HG03139 (cell line): ENCODE measurements around the gene RARB.

Experiments
- ATAC-seq: cut with Tn5 transposase; IDR thresholded peaks from one replicate; pipeline ENCODE4 v1.9.1; 2021; ENCODE audit not compliant: unreplicated experiment

Gene RARB

DNA sequence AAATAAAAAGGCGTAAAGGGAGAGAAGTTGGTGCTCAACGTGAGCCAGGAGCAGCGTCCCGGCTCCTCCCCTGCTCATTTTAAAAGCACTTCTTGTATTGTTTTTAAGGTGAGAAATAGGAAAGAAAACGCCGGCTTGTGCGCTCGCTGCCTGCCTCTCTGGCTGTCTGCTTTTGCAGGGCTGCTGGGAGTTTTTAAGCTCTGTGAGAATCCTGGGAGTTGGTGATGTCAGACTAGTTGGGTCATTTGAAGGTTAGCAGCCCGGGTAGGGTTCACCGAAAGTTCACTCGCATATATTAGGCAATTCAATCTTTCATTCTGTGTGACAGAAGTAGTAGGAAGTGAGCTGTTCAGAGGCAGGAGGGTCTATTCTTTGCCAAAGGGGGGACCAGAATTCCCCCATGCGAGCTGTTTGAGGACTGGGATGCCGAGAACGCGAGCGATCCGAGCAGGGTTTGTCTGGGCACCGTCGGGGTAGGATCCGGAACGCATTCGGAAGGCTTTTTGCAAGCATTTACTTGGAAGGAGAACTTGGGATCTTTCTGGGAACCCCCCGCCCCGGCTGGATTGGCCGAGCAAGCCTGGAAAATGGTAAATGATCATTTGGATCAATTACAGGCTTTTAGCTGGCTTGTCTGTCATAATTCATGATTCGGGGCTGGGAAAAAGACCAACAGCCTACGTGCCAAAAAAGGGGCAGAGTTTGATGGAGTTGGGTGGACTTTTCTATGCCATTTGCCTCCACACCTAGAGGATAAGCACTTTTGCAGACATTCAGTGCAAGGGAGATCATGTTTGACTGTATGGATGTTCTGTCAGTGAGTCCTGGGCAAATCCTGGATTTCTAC, at the start of gene RARB:
TSS of gene RARB (plus strand) at position 322 of the 847 bp plus-strand sequence. CDS start at position 791, 469 bp downstream.
- ATAC-seq: peak; percentile 76

DNA sequence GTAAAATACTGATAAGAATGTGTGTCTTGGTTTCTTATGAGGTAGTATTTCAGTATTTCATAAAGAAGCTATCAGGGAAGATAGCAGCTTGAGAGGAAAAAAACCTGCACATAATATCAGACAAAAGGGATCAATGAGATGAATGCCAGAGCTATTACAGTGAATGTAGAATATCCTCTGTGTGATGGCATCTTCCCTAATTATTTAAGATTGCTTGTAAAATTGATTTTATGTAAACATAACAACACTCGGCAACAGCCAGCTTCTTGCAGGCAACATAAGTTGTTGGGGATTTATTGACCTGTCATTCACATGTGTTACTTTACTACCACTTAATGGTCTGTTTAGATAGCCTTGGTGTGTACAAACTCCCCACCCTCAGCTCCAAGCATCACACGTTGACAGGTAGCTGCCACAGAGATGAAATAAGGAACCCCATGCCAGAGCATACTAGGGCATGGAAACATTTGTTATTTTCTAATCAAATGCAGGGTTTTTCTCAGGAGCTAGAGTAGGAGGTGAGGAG, 49.2 kb upstream of the RARB start:
- ATAC-seq: no peak

DNA sequence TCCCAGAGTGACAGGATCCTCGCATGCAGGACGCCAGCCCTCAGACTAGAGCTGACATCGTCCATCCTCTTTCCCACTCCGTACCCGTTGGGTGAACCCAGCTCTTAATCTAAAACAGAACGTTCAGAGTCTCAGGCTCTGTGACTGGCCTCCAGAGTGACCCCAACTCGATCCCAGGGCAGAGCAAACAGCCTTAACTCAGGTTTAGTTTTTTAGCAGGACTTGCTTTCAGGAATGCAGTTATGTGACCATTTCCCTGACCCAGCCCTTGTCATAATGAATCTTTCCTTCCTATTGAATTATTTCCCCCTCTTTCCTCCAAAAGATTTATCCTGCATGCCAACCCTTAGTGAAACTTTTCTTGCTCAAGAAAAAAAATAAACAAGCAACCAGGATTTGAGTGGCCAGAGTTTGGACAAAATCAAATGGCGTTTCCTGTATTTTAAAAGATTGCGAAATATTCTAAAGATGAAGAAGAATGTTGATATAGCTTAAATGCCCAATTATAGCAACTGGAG, 47.8 kb upstream of the RARB start:
- no peak for ATAC-seq

DNA sequence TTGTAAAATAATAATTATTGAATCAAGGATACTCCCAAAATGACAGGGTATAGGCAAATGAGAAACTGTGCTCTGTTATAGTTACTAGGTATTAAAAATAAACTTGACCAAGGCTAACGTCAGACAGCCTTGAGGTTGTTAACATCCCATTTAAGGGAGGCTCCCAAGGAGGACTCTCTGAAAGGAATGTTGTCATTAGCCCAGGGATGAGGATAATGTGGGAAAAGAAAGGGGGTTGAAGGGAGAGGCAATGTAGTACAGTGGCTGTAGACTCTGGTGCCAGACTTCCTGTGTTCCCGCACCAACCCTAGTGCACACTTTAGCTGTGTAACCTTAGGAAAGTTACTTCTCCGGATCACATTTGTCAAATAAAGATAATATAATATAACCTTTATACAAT, 47.0 kb upstream of the RARB start:
- no peak for ATAC-seq

DNA sequence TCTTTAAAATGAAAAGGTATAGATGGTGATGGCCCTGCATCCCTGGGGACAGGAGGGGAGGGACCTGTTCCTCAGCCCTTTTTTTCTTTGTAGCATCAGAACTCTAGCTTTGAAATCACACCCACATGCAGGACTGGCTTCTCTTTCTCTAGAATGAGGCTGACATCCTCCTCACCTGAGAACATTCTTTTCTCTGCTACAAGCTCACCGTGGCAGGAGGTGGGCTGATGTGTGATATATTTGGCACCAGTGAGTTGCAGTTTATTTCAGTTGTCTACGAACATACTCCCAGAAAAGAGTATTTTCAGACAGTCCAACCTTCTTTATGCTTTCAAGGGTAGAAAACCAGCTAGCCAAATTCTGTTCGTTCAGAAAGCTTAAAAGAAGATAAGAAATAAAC, 43.6 kb upstream of the RARB start:
- ATAC-seq: no peak

DNA sequence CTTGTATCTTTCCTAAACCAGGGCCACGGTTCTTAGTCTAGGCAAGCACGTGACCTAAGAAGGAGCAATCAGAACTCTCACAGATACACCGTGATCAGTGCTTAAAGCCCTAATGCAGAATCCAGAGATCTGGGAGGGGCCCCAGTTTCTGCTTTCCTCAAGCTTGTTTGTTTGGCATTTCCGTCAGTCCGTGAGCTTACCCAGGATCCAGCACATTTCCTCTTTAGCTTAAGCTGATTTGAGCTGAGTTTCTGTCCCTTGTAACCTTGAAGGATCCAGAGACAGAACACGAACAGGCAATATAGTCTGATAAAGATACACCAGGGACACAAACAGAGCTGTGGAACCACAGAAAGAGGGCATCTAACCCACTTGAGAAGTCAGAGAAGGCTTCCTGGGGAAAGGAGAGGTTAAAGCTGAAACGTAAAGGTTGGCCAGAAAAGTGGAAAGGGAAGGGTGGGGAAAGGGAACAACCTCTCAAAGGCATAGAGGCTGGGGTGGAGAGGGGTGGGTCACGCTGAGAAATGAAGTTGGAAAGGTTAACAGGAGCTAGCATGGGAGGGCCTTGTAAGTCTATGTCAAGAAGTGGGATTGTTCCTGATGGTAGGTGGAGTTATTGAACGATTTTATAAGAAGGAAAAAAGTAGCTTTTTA, 42.1 kb upstream of the RARB start:
- no peak for ATAC-seq

DNA sequence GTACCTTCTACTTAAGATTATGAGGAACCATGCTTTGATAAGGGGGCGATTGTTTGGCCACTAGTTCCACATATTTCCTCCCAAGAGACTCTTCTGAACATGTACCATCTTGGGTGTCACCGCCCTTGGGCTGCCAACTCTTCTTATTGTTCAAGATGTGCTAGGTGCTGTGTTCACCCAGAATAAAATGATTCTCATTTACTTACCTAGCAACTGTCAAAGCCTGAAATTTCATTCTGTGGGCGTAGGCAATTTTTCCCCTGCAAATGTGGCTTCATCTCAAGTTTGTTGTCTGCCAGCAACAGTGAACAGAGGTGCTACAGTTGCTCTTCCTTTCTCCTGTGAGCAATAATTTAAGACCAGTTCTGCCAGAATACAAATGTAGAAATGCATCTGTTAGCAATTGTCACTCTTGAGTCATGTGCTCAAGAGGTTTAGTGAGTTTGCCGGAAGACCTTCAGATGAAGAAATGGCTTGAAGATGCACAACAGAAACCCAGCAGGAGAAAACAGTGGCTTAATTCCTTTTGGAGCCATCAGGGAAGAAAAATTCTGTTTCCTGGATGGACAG, 41.3 kb upstream of the RARB start:
- no peak for ATAC-seq

DNA sequence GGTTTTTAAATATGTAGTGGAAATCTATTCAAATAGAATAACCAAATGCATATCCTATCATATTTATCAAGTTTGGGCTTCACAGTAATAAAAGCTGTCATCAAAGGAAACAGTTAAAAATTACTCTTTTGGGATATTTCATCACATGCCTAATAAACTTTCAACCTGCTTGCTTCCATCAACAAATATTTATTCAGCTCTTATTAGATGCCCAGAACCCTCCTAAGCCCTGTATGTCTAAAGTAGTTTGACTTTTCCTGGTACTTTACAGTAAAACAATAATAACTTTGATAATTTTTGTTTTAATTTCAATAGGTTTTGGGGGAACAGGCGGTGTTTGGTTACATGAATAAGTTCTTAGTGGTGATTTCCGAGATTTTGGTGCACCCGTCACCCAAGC, 37.5 kb upstream of the RARB start:
- ATAC-seq: no peak

DNA sequence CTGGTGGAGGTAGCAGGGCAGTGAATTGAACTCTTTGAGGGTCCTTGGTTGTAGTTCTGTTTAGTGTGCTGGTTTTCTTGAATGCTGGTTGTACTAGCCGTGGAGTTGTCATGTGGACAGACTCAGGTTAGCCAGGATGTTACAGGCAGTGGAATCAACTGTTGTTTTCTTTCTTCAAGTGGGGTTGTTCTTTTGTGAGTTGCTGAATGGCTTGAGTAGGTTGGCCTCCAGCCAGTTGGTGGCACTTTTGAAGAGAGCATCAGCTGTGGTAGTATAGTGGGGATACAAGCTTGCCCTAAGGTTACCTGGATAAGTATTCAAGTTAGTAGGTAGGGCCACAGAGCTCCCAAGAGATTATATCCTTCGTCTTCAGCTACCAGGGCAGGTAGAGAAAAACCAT, 31.8 kb upstream of the RARB start:
- ATAC-seq: no peak

DNA sequence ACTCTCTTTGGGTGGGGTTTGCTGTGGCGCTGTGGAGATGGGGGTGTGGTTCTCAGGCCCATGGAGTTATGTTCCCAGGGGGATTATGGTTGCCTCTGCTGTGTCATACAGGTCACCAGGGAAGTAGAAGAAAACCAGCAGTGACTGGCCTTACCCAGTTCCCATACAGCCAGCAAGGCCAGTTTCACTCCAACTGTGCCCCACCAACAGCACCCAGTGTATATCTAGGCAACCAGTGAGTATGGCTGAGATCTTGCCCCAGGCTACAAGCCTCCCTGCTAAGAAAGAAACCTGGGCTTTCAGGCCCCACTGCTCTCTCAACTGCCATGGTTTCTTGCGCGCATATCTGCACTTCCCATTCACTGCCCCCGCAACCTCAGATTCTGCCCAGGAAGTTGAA, 31.4 kb upstream of the RARB start:
- ATAC-seq: no peak

DNA sequence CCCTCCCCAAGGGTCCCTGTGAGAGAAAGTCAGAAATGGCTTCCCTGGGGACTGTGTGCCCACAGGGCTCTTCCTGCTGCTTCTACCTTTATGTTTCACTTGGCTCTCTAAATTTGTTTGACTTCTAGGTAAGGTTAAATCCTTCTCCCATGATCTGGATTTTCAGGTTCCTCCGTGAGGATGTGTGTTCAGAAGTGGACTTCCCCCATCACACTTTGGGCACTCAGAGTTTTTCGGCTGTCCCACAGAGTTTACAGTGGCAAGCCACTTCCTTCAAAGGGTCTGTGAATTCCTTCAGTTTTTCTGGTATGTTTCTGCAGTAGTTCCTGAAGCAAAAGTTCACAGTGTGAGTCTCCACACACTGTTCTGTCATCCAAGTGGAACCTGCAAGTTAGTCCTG, 30.9 kb upstream of the RARB start:
- no peak for ATAC-seq

DNA sequence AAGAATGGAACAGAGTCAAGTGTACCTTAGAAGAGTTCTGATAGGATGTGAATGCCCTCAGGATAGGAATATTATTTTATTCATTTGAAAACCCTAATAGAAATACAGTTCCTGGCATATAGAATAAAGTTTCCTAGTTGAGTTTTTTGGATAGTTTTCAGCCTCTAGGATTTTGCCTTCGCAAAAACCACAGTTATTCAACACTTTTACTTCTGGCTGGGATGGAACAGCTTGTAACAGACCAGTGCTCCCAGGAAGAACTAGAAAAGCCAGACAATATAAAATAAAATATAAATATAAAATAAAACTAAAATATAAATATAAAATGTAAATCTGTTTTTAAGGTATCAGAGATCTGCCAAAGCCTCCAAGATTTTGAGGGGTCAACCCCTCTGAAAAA, 27.5 kb upstream of the RARB start:
- no peak for ATAC-seq

DNA sequence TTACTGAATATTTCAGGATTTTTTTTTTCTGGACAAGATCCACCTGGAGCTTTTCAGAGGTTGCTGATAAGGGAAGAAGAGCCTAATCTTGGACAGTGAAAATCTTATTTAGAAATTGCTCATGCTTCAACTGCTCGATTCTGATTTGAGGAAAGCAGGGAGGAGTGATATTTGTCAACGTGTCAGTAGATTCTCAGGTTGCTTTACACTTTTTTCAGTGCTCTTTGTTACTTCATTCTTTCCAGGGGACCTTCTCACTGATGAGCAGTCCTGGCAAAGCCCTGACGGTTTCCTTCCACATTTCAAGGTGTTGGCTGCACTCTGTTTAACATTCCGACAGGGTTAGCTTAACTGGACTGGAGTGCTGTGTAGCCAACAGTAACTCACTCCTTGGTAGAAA, 24.1 kb upstream of the RARB start:
- ATAC-seq: no peak

DNA sequence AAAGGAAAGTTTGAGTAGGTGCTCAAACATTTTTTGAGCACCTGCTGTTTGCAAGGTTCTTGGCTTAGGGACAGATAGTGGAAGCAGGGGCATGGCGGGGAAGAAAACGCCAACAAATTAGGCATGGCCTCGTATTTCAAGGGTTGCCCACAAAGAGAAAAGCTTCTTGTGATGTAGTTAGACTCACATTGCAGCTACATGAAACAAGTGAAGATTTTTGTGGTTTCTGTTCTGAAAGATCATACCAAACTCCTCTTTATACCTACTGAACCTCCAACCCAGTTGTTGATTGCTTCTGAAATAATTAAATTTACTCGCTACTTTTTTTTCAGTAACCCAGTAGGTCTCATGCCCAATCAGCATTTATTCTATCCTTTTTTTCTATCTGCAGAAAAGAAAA, 23.5 kb upstream of the RARB start:
- ATAC-seq: no peak

DNA sequence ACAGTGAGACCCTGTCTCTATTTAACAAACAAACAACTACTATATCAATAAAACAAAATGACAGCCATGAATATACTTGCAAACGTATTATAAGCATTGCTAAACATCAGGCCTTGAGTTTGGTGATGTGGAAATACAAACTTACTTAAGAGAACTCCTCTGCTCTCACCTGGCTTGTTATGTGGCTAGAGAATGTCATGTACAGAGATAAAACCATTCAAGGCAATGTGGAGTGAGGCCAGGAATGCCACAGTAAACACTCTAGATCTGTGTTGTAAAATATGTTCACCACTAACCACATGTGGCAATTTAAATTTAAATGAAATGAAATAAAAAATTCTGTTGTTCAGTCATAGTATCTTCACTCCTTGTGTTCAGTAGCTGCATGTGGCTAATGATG, 22.7 kb upstream of the RARB start:
- no peak for ATAC-seq

DNA sequence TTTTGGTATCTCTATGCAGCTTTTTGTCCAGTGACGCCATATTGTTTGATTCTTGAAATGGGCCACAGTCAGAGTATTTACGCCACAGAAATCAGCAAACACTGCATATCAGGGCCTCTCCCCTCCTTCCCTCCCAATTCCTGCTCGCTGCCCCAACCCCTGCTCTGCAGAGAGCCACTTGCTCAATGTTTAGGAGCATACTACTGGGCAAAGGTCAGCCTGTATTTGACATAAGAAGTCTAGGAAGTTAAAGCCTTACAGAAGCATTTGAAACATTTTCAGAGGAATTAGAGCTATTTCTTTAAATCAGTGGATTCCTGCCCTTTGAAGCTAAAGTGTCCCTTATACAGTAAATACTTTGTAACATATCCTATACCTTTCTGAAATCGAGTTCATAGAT, 17.4 kb upstream of the RARB start:
- ATAC-seq: no peak

DNA sequence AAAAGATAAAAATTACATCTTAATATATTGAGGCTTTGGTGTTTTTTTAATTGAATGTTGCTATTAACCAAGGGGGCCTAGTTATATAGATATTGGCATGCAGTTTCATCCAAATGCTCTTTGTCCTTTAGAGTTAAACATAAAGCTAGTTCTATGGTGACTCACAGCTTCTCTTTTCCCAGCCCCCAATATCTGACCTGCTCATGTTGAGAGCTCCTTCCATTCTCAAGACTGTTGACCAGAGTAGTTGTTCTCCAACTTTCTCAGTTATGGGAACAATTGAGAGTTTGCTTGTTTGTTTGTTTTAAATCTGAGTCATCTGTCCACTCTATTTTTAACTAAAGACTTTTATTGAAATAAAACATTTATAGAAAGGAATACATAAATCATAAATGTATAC, 15.8 kb upstream of the RARB start:
- no peak for ATAC-seq

DNA sequence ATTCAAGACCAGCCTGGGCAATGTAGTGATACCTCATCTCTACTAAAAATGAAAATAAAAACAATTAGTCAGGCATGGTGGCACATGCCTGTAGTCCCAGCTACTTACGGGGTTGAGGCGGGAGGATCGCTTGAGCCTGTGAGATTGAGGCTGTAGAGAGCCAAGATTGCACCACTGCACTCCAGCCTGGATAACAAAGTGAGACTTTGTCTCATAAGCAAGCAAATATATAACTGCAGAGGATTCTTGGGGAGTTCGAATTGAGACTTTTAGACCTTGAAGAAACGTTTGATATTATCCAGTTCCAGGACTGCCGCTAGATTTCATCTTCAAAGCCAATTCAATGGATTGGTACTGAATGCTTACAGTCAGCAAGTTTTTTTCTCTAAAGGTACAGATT, 11.9 kb upstream of the RARB start:
- ATAC-seq: no peak

DNA sequence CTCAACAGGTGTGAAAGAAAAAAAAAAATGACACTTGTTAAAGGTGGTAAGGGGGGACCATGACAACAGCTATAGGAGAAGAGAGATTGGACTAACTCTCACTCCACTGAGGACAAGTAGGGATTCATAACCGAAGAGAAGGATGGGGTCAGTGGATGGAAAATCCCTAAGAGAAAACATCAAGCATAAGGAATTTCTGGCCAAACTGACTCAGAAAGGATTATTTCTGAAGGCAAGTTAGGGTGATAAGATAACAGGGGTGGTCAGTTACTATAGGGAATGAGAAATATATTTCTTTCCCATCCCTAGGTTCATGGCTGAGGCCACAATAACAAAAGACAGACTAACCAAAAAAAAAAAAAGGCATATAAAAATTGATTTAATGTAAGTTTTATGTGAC, 9.5 kb upstream of the RARB start:
- no peak for ATAC-seq

DNA sequence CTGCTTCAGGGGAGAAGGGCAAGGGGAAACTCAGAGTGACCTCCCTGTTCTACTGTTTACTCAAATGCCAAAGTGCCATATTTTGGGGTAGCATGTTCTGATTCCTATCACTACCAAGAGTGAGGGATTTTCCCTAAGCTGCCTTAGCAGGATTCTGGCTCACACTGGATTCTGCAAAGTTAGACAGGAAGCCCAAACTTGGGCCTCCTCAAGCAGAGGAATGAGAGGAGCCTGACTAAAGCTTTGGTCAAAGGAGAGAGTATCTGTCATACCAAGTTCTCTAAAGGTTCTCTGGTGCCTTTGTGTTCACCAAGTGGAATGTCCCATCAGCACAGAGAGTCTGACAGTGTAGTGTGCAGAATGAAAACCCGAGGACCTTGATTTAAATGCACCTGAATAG, 8.8 kb upstream of the RARB start:
- ATAC-seq: no peak

DNA sequence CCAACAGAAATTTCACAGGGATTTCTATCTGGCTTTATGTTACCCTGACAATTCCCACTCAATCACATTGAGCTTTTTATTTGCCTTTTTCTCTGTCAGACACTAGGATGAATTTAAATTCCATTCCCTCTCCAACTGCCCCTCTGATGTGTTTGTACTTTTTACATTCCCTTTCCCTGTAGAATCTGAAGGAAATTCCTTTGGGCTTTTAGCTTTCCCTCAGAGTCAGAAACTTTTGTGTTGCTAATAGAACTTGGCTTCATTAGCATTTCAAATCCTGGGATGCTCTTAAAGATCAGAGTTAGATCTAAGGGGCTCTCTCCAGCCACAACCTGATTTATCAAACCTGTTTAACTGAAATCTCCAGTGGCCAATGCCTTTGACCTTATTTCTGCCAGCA, 7.9 kb upstream of the RARB start:
- no peak for ATAC-seq

DNA sequence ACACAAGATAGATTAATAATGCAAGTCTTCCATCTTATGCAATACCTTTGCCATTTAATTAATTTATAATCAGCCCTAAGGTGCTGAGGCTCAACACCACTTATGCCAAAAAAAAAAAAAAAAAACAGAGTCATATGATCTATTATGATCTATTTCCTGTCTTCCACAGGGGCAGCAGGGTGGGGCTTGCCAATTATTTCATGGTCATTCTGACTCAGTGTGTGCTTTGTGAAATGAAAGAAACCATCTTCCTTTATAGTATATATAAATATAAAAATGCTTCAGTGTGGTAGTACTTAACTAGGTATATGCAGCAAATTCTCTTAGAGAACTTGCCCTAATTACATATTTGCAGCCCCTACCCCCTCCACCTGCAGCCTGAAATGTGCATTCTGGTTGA, 7.2 kb upstream of the RARB start:
- ATAC-seq: no peak
